ENCODE data around the gene CDC23. TPM values are rescaled to one million over a fixed set of nuclear protein-coding genes. Genes with fewer than 3 reads are reported as not detected.
"Not testable (repeated sequence)": the region's sequence is repeated elsewhere in the genome, so short reads cannot be mapped to it uniquely, and the experiment has no call there.

Gene CDC23
- total RNA-seq, 1 donor from 2014 or later, result 34.2 TPM

GRCh38 chr5:138160706-138161105, 52.4 kb downstream of the CDC23 start:
- no peaks in the 10 kb centered on the region for H3K27me3 Mint-ChIP-seq (ENCODE audit: low read depth, unreplicated experiment)
- no peak for FAIRE-seq
- Histone ChIP-seq H3K4me2 (ENCODE audit: low read length) (no peak overlapping the region), H3K79me2 (ENCODE audit: insufficient read depth, low read length) (no peaks in the 10 kb centered on the region), H3K27ac (ENCODE audit: low read depth, low read length) (no peak overlapping the region), H3K4me3 (ENCODE audit: insufficient read depth, low read depth, low read length) (no peak overlapping the region), H3K36me3 (ENCODE audit: insufficient read depth, low read length) (peaks cover 86% of the 10 kb centered on the region), H3K9me3 (ENCODE audit: insufficient read depth, low read depth, low read length) (no peaks in the 10 kb centered on the region), H3K27me3 (ENCODE audit: insufficient read depth, low read length) (no peaks in the 10 kb centered on the region), H3K4me1 (ENCODE audit: insufficient read depth, low read length) (no peaks in the 10 kb centered on the region), H4K20me1 (ENCODE audit: insufficient read depth, low read length) (peaks cover 10% of the 10 kb centered on the region), H2AFZ (ENCODE audit: low read depth, low read length) (no peak overlapping the region), H3K9ac (ENCODE audit: low read length) (no peak overlapping the region)
- DNase-seq (ENCODE audit: low read depth), result no peak
- no peak overlapping the region for H3K4me3 Mint-ChIP-seq (ENCODE audit: unreplicated experiment)
- no peaks in the 10 kb centered on the region for H3K4me1 Mint-ChIP-seq (ENCODE audit: low read depth, unreplicated experiment)
- H3K27ac Mint-ChIP-seq (ENCODE audit: unreplicated experiment), result no peak overlapping the region
- H3K36me3 Mint-ChIP-seq (ENCODE audit: low read depth, unreplicated experiment), result peaks cover 27% of the 10 kb centered on the region
- no peaks in the 10 kb centered on the region for H3K9me3 Mint-ChIP-seq (ENCODE audit: unreplicated experiment)
- no peak for TF ChIP-seq CTCF (IDR thresholded peaks at IDR 0.05; ENCODE audit: insufficient read depth, low read depth, low read length)

GRCh38 chr5:138159666-138160065, 53.5 kb downstream of the CDC23 start:
- Histone ChIP-seq H3K4me2 (ENCODE audit: low read length) (no peak overlapping the region), H3K9me3 (ENCODE audit: insufficient read depth, low read depth, low read length) (no peaks in the 10 kb centered on the region), H3K79me2 (ENCODE audit: insufficient read depth, low read length) (no peaks in the 10 kb centered on the region), H3K27ac (ENCODE audit: low read depth, low read length) (no peak overlapping the region), H2AFZ (ENCODE audit: low read depth, low read length) (no peak overlapping the region), H3K9ac (ENCODE audit: low read length) (no peak overlapping the region), H4K20me1 (ENCODE audit: insufficient read depth, low read length) (peaks cover 3% of the 10 kb centered on the region), H3K27me3 (ENCODE audit: insufficient read depth, low read length) (no peaks in the 10 kb centered on the region), H3K4me1 (ENCODE audit: insufficient read depth, low read length) (no peaks in the 10 kb centered on the region), H3K4me3 (ENCODE audit: insufficient read depth, low read depth, low read length) (no peak overlapping the region), H3K36me3 (ENCODE audit: insufficient read depth, low read length) (peaks cover 76% of the 10 kb centered on the region)
- TF ChIP-seq EZH2 (IDR thresholded peaks at IDR 0.05; ENCODE audit: insufficient read depth, low read length) (no peak), CTCF (IDR thresholded peaks at IDR 0.05; ENCODE audit: insufficient read depth, low read depth, low read length) (no peak)
- Mint-ChIP-seq H3K9me3 (ENCODE audit: unreplicated experiment) (no peaks in the 10 kb centered on the region), H3K36me3 (ENCODE audit: low read depth, unreplicated experiment) (peaks cover 27% of the 10 kb centered on the region), H3K4me1 (ENCODE audit: low read depth, unreplicated experiment) (no peaks in the 10 kb centered on the region), H3K4me3 (ENCODE audit: unreplicated experiment) (no peak overlapping the region), H3K27ac (ENCODE audit: unreplicated experiment) (no peak overlapping the region), H3K27me3 (ENCODE audit: low read depth, unreplicated experiment) (no peaks in the 10 kb centered on the region)
- no peak for FAIRE-seq
- DNase-seq (ENCODE audit: low read depth), result no peak

DNA sequence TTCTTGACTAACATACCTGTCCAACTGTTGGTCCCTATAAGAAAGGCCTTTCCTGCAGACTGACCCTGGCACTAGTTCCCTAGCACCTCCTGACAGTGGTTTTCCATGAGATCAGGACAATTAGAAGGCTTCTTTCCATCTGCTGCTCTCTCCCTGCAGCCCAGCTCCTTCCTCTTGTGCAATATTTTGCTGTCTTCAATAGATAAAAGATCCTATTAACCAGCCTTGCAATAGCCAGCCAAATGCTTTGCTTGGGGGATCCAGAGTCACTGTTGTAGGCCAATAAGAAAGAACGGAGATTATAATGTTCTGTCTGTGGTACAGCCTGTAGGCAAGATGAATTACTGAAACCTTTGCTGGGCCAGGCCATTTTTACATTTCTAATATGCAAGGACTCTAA, 55.5 kb downstream of the CDC23 start:
- Histone ChIP-seq H3K4me1 (ENCODE audit: insufficient read depth, low read length) (no peaks in the 10 kb centered on the region), H3K4me2 (ENCODE audit: low read length) (no peak overlapping the region), H3K27me3 (ENCODE audit: insufficient read depth, low read length) (no peaks in the 10 kb centered on the region), H3K27ac (ENCODE audit: low read depth, low read length) (no peak overlapping the region), H3K4me3 (ENCODE audit: insufficient read depth, low read depth, low read length) (no peak overlapping the region), H3K79me2 (ENCODE audit: insufficient read depth, low read length) (no peaks in the 10 kb centered on the region), H2AFZ (ENCODE audit: low read depth, low read length) (no peak overlapping the region), H4K20me1 (ENCODE audit: insufficient read depth, low read length) (peaks cover 3% of the 10 kb centered on the region), H3K36me3 (ENCODE audit: insufficient read depth, low read length) (peaks cover 56% of the 10 kb centered on the region), H3K9me3 (ENCODE audit: insufficient read depth, low read depth, low read length) (no peaks in the 10 kb centered on the region), H3K9ac (ENCODE audit: low read length) (no peak overlapping the region)
- no peak for FAIRE-seq
- Mint-ChIP-seq H3K36me3 (ENCODE audit: low read depth, unreplicated experiment) (peaks cover 20% of the 10 kb centered on the region), H3K27me3 (ENCODE audit: low read depth, unreplicated experiment) (no peaks in the 10 kb centered on the region), H3K4me3 (ENCODE audit: unreplicated experiment) (no peak overlapping the region), H3K4me1 (ENCODE audit: low read depth, unreplicated experiment) (no peaks in the 10 kb centered on the region), H3K27ac (ENCODE audit: unreplicated experiment) (no peak overlapping the region), H3K9me3 (ENCODE audit: unreplicated experiment) (no peaks in the 10 kb centered on the region)
- DNase-seq (ENCODE audit: low read depth), result no peak
- TF ChIP-seq CTCF (IDR thresholded peaks at IDR 0.05; ENCODE audit: insufficient read depth, low read depth, low read length) (no peak), EZH2 (IDR thresholded peaks at IDR 0.05; ENCODE audit: insufficient read depth, low read length) (no peak)

DNA sequence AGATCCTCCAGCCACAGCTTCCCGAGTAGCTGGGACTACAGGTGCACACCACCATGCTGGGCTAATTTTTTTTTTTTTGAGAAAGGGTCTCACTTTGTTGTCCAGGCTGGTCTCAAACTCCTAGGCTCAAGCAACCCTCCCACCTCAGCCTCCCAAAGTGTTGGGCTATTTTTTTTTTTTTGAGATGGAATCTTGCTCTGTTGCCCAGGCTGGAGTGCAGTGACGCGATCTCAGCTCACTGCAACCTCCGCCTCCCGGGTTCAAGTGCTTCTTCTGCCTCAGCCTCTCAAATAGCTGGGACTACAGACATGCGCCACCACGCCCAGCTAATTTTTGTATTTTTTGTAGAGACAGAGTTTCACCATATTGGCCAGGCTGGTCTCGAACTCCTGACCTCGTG, 57.1 kb downstream of the CDC23 start:
- H3K27ac ChIP-seq (ENCODE audit: low read depth, low read length); H4K20me1 ChIP-seq (ENCODE audit: insufficient read depth, low read length); FAIRE-seq; H2AFZ ChIP-seq (ENCODE audit: low read depth, low read length); DNase-seq (ENCODE audit: low read depth); H3K79me2 ChIP-seq (ENCODE audit: insufficient read depth, low read length); H3K4me1 Mint-ChIP-seq (ENCODE audit: low read depth, unreplicated experiment); H3K4me3 Mint-ChIP-seq (ENCODE audit: unreplicated experiment); H3K4me3 ChIP-seq (ENCODE audit: insufficient read depth, low read depth, low read length); H3K4me1 ChIP-seq (ENCODE audit: insufficient read depth, low read length); H3K27me3 Mint-ChIP-seq (ENCODE audit: low read depth, unreplicated experiment); H3K9me3 Mint-ChIP-seq (ENCODE audit: unreplicated experiment); H3K9ac ChIP-seq (ENCODE audit: low read length); H3K4me2 ChIP-seq (ENCODE audit: low read length); H3K27ac Mint-ChIP-seq (ENCODE audit: unreplicated experiment); H3K9me3 ChIP-seq (ENCODE audit: insufficient read depth, low read depth, low read length); H3K27me3 ChIP-seq (ENCODE audit: insufficient read depth, low read length): not testable (repeated sequence)
- peaks cover 18% of the 10 kb centered on the region for H3K36me3 Mint-ChIP-seq (ENCODE audit: low read depth, unreplicated experiment)
- H3K36me3 ChIP-seq (ENCODE audit: insufficient read depth, low read length), result peaks cover 40% of the 10 kb centered on the region

Data from astrocyte (in vitro differentiated cells and primary cell).